ENCODE measurements around the gene TPSAB1.

GRCh38 chr16:1277617-1278282 lies 37.2 kb downstream of the TPSAB1 start:
- TF ChIP-seq ZFP3 (CRISPR knock-in tag; IDR thresholded peaks at IDR 0.05): no peak
- no peak for TF ChIP-seq SNAI2 (CRISPR knock-in tag; IDR thresholded peaks at IDR 0.05)
- TF ChIP-seq OSR1 (CRISPR knock-in tag; IDR thresholded peaks at IDR 0.05): no peak
- TF ChIP-seq CSDC2 (CRISPR knock-in tag; IDR thresholded peaks at IDR 0.05): no peak
- TF ChIP-seq ZNF8 (CRISPR knock-in tag; IDR thresholded peaks at IDR 0.05): no peak
- no peak for TF ChIP-seq BACH2 (CRISPR knock-in tag; IDR thresholded peaks at IDR 0.05; ENCODE audit: borderline replicate concordance)
- no peak for TF ChIP-seq TOX (CRISPR knock-in tag; IDR thresholded peaks at IDR 0.05; ENCODE audit: borderline replicate concordance)
- no peak for TF ChIP-seq RARB (CRISPR knock-in tag; IDR thresholded peaks at IDR 0.05)
- TF ChIP-seq CSRNP3 (CRISPR knock-in tag; IDR thresholded peaks at IDR 0.05): no peak
- TF ChIP-seq ARNTL (CRISPR knock-in tag; IDR thresholded peaks at IDR 0.05; ENCODE audit: borderline replicate concordance, low read depth): no peak

All from SK-N-SH treated with all-trans-retinoic acid at 6 μM for 48 hours (cell line).